GM23338 (cell line): ENCODE results near the gene KIAA1217. TPM values are rescaled to one million over a fixed set of nuclear protein-coding genes. Genes with fewer than 3 reads are reported as not detected.

Source experiments
- ATAC-seq: fragments of 200-7000 bp; cut with Tn5 transposase; 3 replicates; pipeline ENCODE4 v1.9.1; 2020
- DNase-seq: peaks from one replicate; pipeline ENCODE4 v3.0.0-alpha.2; 2015; ENCODE audit warnings: low spot score
- H2AFZ ChIP-seq: fragments of 200-600 bp; sonication (generic); 2 replicates; pipeline ENCODE4 v1.8.0; 2016; ENCODE audit warnings: antibody characterized with exemption, mild to moderate bottlenecking, moderate library complexity
- H3F3A ChIP-seq: fragments of 200-600 bp; sonication (generic); replicated peaks from 2 replicates; pipeline ENCODE4 v1.8.0; 2017; ENCODE audit warnings: antibody characterized with exemption, mixed run types, low read depth
- H3K27ac ChIP-seq: fragments of 200-600 bp; sonication (generic); 2 replicates; pipeline ENCODE4 v1.6.1; 2016; ENCODE audit warnings: low read depth
- H3K27me3 ChIP-seq: fragments of 200-600 bp; sonication (generic); 2 replicates; pipeline ENCODE4 v1.8.0; 2016; ENCODE audit warnings: mild to moderate bottlenecking, mixed run types, moderate library complexity; ENCODE audit not compliant: insufficient read depth
- H3K36me3 ChIP-seq: fragments of 200-600 bp; sonication (generic); 2 replicates; pipeline ENCODE4 v1.8.0; 2016; ENCODE audit warnings: mild to moderate bottlenecking; ENCODE audit not compliant: insufficient read depth
- H3K4me1 ChIP-seq: fragments of 200-600 bp; sonication (generic); 2 replicates; pipeline ENCODE4 v1.8.0; 2016; ENCODE audit warnings: mild to moderate bottlenecking, moderate library complexity; ENCODE audit not compliant: insufficient read depth
- H3K4me2 ChIP-seq: fragments of 200-600 bp; sonication (generic); 2 replicates; pipeline ENCODE4 v1.7.1; 2017; ENCODE audit warnings: mixed run types
- H3K4me3 ChIP-seq: fragments of 200-600 bp; sonication (generic); 2 replicates; pipeline ENCODE4 v1.6.1; 2016; ENCODE audit warnings: mixed run types
- H3K79me2 ChIP-seq: fragments of 200-600 bp; sonication (generic); replicated peaks from 2 replicates; pipeline ENCODE4 v1.8.0; 2017; ENCODE audit warnings: mild to moderate bottlenecking; ENCODE audit not compliant: insufficient read depth
- H3K9me2 ChIP-seq: fragments of 200-600 bp; sonication (generic); 2 replicates; pipeline ENCODE4 v1.8.0; 2017; ENCODE audit not compliant: insufficient read depth
- H4K20me1 ChIP-seq: fragments of 200-600 bp; sonication (generic); replicated peaks from 2 replicates; pipeline ENCODE4 v1.8.0; 2017; ENCODE audit warnings: mild to moderate bottlenecking; ENCODE audit not compliant: insufficient read depth
- H3K27ac Mint-ChIP-seq: 2 replicates; pipeline ENCODE4 v1.8.0; 2020; ENCODE audit warnings: inconsistent platforms, mild to moderate bottlenecking, moderate library complexity, mixed read lengths
- H3K27me3 Mint-ChIP-seq: 3 replicates; pipeline ENCODE4 v1.8.0; 2022; ENCODE audit warnings: low read depth, mild to moderate bottlenecking, moderate library complexity, mixed read lengths, inconsistent platforms; ENCODE audit not compliant: insufficient read depth, poor library complexity
- H3K36me3 Mint-ChIP-seq: 3 replicates; pipeline ENCODE4 v1.8.0; 2021; ENCODE audit warnings: low read depth, mild to moderate bottlenecking, inconsistent platforms, moderate library complexity, mixed read lengths
- H3K4me1 Mint-ChIP-seq: 3 replicates; pipeline ENCODE4 v1.8.0; 2020; ENCODE audit warnings: mild to moderate bottlenecking, inconsistent platforms, mixed read lengths
- H3K4me3 Mint-ChIP-seq: 3 replicates; pipeline ENCODE4 v1.8.0; 2021; ENCODE audit warnings: moderate library complexity, mild to moderate bottlenecking, inconsistent platforms, mixed read lengths
- H3K9me3 Mint-ChIP-seq: 3 replicates; pipeline ENCODE4 v1.8.0; 2020; ENCODE audit warnings: moderate library complexity, mild to moderate bottlenecking, inconsistent platforms, mixed read lengths
- CREB1 ChIP-seq: fragments of 250-450 bp; sonication (Bioruptor Pico); IDR thresholded peaks from 2 replicates; pipeline ENCODE4 v1.5.0; 2020; ENCODE audit warnings: low read depth, mild to moderate bottlenecking, moderate library complexity
- EZH2 ChIP-seq: fragments of 200-600 bp; sonication (generic); IDR thresholded peaks from one replicate; pipeline ENCODE4 v1.8.0; 2017; ENCODE audit warnings: antibody characterized with exemption, mild to moderate bottlenecking, low read depth; ENCODE audit not compliant: unreplicated experiment
- EZH2phosphoT487 ChIP-seq: fragments of 200-600 bp; sonication (generic); IDR thresholded peaks from one replicate; pipeline ENCODE4 v1.8.1; 2018; ENCODE audit warnings: antibody characterized with exemption; ENCODE audit not compliant: unreplicated experiment
- JUNB ChIP-seq: IDR thresholded peaks from one replicate; pipeline ENCODE4 v1.6.1; 2016; ENCODE audit warnings: antibody characterized with exemption; ENCODE audit not compliant: unreplicated experiment
- NANOG ChIP-seq: IDR thresholded peaks from 2 replicates; pipeline ENCODE4 v1.6.1; 2016; ENCODE audit warnings: antibody characterized with exemption, borderline replicate concordance
- POLR2AphosphoS5 ChIP-seq: IDR thresholded peaks from 2 replicates; pipeline ENCODE4 v1.6.1; 2016; ENCODE audit warnings: antibody characterized with exemption, low read depth
- STAT1 ChIP-seq: IDR thresholded peaks from one replicate; pipeline ENCODE4 v1.6.1; 2016; ENCODE audit warnings: antibody characterized with exemption; ENCODE audit not compliant: unreplicated experiment
- ZNF114 ChIP-seq: fragments of 250-450 bp; sonication (Bioruptor Pico); IDR thresholded peaks from 2 replicates; pipeline ENCODE4 v1.5.0; 2020; ENCODE audit warnings: mild to moderate bottlenecking, moderate library complexity
- ZNF331 ChIP-seq: fragments of 250-450 bp; sonication (Bioruptor Pico); IDR thresholded peaks from 2 replicates; pipeline ENCODE4 v1.5.0; 2020; ENCODE audit warnings: low read depth, mild to moderate bottlenecking, moderate library complexity
- ZNF462 ChIP-seq: fragments of 250-450 bp; sonication (Bioruptor Pico); IDR thresholded peaks from 2 replicates; pipeline ENCODE4 v1.5.0; 2020; ENCODE audit warnings: mild to moderate bottlenecking, moderate library complexity
- polyA plus RNA-seq: library from polyadenylated mRNA; unstranded; fragments of >200 nt; fragmentation: Nextera tagmentation; extraction: Ambion mirVana; gene quantifications from 2 replicates; pipeline ENCODE4 v1.2.1, GENCODE V29; 2016
- total RNA-seq: library from RNA; depleted of rRNA; stranded (reverse); fragments of >200 nt; shearing (Covaris generic); gene quantifications from 2 replicates; pipeline ENCODE4 v1.2.3, GENCODE V29; 2014
- TF ChIP-seq, protein P1 (sequence below): IDR thresholded peaks from one replicate; pipeline ENCODE4 v1.6.1; 2018; ENCODE audit warnings: antibody characterized with exemption; ENCODE audit not compliant: unreplicated experiment
- TF ChIP-seq, protein P2 (sequence below): IDR thresholded peaks from 2 replicates; pipeline ENCODE4 v1.6.1; 2016; ENCODE audit warnings: antibody characterized with exemption
- TF ChIP-seq, protein P3 (sequence below), 2 experiments: fragments of 200-600 bp in 1 of 2; sonication (generic) in 1 of 2; conservative IDR thresholded peaks; 2 replicates each; pipeline versions ENCODE4 v1.5.1 to v1.6.1; 2016 to 2017; ENCODE audit warnings: antibody characterized with exemption in 2 of 2, low read depth in 2 of 2, mild to moderate bottlenecking in 2 of 2, moderate library complexity in 1 of 2

KIAA1217 gene
- total and polyA plus RNA-seq, 2 experiments from 2014 or later: 6.4 to 9.1 TPM

DNA sequence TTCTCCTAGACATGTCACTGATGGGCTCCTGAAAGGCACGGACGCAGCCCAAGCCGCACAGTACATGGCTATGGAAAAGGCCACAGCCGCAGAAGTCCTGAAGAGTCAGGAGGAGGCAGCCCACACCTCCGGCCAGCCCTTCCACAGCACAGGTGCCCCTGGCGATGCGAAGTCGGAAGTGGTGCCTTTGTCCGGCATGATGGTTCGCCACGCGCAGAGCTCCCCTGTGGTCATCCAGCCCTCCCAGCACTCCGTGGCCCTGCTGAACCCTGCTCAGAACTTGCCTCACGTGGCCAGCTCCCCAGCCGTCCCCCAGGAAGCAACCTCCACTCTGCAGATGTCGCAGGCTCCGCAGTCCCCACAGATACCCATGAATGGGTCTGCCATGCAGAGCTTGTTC lies 315.4 kb downstream of the KIAA1217 start:
- H3K27me3 Mint-ChIP-seq: no peaks in the 10 kb centered on the region
- H4K20me1 ChIP-seq: no peaks in the 10 kb centered on the region
- no peak overlapping the region for H3K4me3 Mint-ChIP-seq

More for the DNA sequence above, 315.4 kb downstream of the KIAA1217 start:
- no peak for TF ChIP-seq CREB1 (CRISPR knock-in tag)
- no peak for TF ChIP-seq POLR2AphosphoS5
- TF ChIP-seq EZH2: no peak
- TF ChIP-seq STAT1: no peak
- TF ChIP-seq, protein P1, sequence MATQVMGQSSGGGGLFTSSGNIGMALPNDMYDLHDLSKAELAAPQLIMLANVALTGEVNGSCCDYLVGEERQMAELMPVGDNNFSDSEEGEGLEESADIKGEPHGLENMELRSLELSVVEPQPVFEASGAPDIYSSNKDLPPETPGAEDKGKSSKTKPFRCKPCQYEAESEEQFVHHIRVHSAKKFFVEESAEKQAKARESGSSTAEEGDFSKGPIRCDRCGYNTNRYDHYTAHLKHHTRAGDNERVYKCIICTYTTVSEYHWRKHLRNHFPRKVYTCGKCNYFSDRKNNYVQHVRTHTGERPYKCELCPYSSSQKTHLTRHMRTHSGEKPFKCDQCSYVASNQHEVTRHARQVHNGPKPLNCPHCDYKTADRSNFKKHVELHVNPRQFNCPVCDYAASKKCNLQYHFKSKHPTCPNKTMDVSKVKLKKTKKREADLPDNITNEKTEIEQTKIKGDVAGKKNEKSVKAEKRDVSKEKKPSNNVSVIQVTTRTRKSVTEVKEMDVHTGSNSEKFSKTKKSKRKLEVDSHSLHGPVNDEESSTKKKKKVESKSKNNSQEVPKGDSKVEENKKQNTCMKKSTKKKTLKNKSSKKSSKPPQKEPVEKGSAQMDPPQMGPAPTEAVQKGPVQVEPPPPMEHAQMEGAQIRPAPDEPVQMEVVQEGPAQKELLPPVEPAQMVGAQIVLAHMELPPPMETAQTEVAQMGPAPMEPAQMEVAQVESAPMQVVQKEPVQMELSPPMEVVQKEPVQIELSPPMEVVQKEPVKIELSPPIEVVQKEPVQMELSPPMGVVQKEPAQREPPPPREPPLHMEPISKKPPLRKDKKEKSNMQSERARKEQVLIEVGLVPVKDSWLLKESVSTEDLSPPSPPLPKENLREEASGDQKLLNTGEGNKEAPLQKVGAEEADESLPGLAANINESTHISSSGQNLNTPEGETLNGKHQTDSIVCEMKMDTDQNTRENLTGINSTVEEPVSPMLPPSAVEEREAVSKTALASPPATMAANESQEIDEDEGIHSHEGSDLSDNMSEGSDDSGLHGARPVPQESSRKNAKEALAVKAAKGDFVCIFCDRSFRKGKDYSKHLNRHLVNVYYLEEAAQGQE: no peak
- no peak for TF ChIP-seq ZNF462 (CRISPR knock-in tag)
- TF ChIP-seq ZNF114 (CRISPR knock-in tag): no peak
- TF ChIP-seq, protein P2, sequence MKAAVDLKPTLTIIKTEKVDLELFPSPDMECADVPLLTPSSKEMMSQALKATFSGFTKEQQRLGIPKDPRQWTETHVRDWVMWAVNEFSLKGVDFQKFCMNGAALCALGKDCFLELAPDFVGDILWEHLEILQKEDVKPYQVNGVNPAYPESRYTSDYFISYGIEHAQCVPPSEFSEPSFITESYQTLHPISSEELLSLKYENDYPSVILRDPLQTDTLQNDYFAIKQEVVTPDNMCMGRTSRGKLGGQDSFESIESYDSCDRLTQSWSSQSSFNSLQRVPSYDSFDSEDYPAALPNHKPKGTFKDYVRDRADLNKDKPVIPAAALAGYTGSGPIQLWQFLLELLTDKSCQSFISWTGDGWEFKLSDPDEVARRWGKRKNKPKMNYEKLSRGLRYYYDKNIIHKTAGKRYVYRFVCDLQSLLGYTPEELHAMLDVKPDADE: no peak
- TF ChIP-seq, protein P3, sequence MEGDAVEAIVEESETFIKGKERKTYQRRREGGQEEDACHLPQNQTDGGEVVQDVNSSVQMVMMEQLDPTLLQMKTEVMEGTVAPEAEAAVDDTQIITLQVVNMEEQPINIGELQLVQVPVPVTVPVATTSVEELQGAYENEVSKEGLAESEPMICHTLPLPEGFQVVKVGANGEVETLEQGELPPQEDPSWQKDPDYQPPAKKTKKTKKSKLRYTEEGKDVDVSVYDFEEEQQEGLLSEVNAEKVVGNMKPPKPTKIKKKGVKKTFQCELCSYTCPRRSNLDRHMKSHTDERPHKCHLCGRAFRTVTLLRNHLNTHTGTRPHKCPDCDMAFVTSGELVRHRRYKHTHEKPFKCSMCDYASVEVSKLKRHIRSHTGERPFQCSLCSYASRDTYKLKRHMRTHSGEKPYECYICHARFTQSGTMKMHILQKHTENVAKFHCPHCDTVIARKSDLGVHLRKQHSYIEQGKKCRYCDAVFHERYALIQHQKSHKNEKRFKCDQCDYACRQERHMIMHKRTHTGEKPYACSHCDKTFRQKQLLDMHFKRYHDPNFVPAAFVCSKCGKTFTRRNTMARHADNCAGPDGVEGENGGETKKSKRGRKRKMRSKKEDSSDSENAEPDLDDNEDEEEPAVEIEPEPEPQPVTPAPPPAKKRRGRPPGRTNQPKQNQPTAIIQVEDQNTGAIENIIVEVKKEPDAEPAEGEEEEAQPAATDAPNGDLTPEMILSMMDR (conservative IDR thresholded peaks at IDR 0.05; ENCODE audit: low read depth in 2 of 2): no peak
- no peak for TF ChIP-seq ZNF331 (CRISPR knock-in tag)
- TF ChIP-seq EZH2phosphoT487: no peak
- TF ChIP-seq JUNB: no peak
- TF ChIP-seq NANOG: no peak
- H3K4me3 ChIP-seq: no peak overlapping the region
- peaks cover 8% of the 10 kb centered on the region for H3K4me1 ChIP-seq
- H3K4me2 ChIP-seq: no peak overlapping the region
- H2AFZ ChIP-seq: no peak overlapping the region
- Mint-ChIP-seq H3K4me1 (peaks cover 10% of the 10 kb centered on the region; the same call in 2 of the 3 replicates), H3K27ac (no peak overlapping the region), H3K9me3 (no peaks in the 10 kb centered on the region; the same call in 2 of the 3 replicates), H3K36me3 (peaks cover 5% of the 10 kb centered on the region; the same call in 1 of the 3 replicates)
- no peak overlapping the region for H3K27ac ChIP-seq
- no peaks in the 10 kb centered on the region for H3K36me3 ChIP-seq
- no peak for ATAC-seq
- H3F3A ChIP-seq: no peaks in the 10 kb centered on the region
- no peaks in the 10 kb centered on the region for H3K27me3 ChIP-seq
- no peak for DNase-seq
- no peaks in the 10 kb centered on the region for H3K9me2 ChIP-seq
- no peaks in the 10 kb centered on the region for H3K79me2 ChIP-seq
